HG03039 (cell line): ENCODE measurements around the gene SHROOM3.
A peak's percentile ranks its signal among the peaks of the same experiment; 100 is the strongest.

ENCODE experiments used
- ATAC-seq: cut with Tn5 transposase; IDR thresholded peaks from one replicate; pipeline ENCODE4 v1.9.1; 2021; ENCODE audit warnings: mild to moderate bottlenecking, moderate library complexity; ENCODE audit not compliant: unreplicated experiment

SHROOM3 gene

DNA sequence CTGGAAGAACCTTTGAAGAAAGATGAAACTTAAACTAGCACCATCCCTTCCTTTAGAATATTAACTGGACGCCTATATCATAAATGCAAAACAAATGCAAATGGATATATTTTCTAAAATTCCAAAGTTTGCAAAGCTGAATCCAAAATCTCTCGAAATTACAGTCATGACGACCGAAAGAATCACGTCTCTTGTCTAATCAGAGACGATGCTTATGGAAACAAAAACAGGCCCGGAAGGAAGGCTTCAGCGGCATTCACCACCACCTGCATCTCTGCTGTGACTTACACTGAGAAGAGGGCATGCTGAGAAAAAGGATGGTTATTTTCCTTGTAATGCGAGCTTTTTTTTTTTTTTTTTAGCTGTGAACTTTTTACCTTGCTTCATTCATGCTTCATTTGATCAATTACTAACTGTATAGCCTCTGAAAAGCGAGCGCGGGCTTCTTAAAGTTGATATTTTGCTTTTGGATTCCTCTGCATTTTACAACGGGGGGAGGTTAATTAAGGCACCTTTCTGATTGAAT is 253.7 kb downstream of the SHROOM3 start:
- ATAC-seq: no peak

- ATAC-seq: peak; percentile 56
Observed at GRCh38 chr4:76689145-76689817, 254.3 kb downstream of the SHROOM3 start.

DNA sequence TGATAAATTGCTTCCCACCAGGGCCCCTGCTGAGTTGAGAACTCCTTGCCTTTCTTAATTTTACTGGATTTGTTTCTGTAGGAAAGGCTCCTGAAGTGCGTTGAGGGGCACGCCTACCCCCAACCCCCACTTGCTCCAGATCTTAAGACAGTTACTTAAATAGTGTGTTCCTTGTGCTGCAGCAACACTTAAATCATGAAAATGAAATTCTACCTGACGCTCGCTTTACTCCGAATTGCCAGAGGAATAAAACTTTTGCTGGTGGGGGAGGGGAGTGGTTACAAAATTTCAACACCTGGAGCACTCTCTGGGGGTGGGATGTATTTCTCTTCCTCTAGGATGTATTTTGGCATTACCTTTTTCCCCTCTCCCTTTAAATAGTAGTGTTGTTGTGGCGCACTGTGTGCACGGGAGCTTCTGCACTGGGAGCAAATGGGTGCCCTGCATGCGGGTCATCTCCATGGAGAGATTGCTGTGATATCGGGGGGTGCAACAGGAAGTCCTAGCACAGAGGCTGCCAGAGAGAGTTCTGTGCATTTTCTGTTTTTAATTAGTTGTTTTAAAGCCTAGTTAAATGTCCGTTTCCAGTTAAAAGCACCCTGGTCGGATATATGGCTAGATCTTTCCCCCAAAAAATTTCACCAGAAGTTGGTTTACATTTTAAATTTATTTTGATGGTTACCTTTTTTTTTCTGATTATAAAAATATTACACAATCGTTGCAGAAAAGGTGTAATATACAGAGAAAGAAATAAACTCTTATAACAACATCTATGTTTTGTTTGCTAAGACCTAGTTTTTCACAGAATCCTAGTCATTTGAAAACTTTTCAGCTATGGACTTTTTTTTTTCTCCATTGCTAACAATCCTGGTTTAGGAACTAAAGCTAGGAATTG is 255.2 kb downstream of the SHROOM3 start:
- ATAC-seq: no peak

DNA sequence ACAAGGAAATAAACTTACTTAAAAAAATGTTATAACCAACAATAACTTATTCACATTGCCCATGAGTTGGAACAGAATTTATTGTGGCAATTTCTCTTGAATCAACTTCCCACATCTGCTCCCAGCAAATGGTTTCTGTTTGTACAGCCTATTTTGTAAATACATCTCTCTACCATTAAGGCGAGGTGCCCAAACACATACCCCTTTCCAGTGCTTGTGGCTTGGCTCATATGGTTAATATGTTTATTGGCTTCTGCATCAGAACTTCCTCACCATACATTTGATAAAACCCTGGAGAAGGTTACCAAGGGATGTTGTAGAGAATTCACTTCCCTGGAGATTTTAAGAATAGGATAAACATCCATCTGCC is 255.9 kb downstream of the SHROOM3 start:
- ATAC-seq: no peak

DNA sequence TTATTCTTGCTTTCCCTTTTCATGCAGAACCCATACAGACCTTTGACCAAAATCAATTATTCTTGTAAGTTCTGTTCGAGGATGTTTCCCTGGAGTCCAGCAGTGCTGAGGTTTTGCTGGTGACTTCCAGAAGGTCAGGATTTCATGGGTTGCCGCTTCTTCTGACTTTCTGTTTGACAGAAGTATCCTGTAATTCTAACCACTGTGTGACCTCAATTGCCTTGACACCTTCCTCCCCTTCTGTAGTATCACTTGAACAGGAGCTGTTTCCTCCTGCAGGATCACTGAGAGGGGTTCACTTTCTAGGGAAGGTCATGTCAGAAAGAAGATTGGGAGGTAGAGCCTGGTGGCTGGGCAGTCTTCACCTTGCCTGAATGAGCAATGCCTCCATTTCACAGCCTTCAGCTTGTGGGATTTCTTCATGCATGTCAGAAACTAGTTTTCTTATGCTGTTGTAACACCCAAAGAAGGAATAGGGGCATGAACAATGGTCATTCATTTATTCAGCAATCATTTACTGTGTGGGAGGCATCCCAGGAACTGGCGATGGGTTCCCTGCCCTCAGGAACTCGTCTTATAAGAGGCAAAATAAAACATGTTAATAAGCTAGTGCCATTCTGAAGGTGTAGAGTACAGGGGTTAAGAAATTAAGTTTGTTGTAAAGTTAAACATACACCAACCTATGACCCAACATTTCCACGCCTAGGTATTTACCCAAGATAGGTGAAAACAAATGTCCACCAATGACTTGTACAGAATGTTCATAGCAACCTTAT is 257.0 kb downstream of the SHROOM3 start:
- ATAC-seq: no peak

GRCh38 chr4:76692761-76693160 is 257.7 kb downstream of the SHROOM3 start:
- ATAC-seq: no peak

- ATAC-seq: no peak
Observed at GRCh38 chr4:76694056-76694455, 259.0 kb downstream of the SHROOM3 start.

DNA sequence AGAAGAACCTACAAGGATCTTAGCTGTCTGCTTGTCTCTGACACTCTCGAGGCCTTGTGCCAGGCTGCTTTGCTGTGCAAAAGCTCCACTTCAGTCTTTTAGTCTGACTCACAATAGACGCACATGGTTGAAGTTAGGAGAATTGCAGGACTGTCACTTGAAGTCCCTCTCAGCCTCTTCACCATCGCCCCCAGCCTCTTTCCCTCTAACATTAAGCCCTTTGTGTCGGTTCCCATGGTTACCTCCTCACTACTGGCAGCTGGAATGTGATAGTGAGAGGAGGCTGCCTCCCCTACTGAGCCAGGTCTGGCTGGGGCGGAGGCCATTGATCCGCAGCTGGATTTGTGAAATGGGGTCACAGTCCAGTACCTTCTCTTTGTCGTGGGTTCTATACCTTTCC is 261.1 kb downstream of the SHROOM3 start:
- no peak for ATAC-seq

- ATAC-seq: peak; percentile 84
Observed at GRCh38 chr4:76697129-76697803, 262.2 kb downstream of the SHROOM3 start.

- no peak for ATAC-seq
Observed at GRCh38 chr4:76698141-76698540, 263.1 kb downstream of the SHROOM3 start.

- no peak for ATAC-seq
Observed at GRCh38 chr4:76699751-76700310, 264.8 kb downstream of the SHROOM3 start.

DNA sequence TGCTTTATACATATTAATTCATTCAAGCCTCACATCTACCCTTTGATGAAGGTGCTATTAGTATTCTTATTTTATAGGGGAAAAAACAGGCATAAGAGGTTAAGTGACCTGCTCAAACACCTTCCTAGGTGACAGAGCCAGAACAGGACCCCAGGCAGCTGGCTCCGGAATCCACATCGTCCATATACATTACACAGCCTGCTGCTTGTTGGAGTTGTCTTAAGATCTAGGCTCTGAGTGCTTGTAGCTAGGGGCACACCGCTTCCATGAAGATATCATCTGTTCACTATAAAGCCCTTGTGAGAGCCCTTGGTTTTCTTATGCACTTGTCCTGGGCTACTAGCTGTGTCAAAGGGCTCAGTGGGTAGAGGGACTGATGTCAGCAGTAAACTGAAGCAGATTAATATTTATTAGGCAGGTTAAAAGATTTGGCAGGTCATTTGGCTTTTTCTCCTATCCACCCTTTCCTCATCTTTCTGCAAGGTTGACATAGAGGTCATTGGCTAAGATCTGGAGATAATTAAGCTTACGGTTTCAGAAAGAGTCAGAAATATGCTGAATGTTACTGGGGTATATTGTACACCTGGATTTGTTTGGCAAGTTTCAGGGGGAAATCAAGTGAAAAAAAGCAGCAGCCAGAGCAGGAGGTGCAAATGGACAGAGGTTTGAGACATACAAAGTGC is 267.6 kb downstream of the SHROOM3 start:
- ATAC-seq: no peak

DNA sequence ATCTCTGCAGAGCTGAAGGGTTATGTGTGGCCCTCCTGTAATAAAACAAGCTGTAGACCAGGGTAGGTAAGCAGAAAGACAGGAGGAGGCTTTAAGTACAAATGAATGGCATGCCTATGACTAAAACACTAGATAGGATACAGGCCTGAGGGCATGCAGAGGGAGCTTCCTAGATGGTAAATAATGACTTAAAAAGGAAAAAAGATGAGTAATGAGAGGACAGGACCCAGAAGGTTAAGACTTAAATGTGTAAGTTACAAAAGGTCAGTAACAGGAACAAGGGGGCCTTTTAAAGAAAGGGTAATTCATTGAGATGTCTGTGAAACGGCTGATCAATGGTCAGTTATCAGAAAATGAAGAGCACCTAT is 268.1 kb downstream of the SHROOM3 start:
- ATAC-seq: no peak

DNA sequence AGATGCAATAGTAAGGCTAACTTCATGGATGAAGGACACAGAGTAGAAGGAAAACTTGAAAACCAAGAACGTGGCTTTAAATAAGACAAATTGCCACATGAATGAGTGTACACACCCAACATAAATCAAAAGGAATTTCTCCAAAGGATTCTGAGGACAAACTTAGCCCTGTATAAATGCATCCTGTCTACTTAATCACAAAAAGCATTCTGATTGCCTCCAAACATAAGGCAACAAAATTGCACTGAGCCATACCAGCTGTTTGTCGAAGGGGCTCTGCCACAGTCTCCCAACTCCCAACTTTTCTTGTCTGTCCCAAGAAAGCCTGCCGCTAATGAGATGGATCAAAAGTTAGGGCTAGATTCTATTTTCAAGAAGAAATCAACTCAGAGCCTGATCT is 268.6 kb downstream of the SHROOM3 start:
- ATAC-seq: no peak

DNA sequence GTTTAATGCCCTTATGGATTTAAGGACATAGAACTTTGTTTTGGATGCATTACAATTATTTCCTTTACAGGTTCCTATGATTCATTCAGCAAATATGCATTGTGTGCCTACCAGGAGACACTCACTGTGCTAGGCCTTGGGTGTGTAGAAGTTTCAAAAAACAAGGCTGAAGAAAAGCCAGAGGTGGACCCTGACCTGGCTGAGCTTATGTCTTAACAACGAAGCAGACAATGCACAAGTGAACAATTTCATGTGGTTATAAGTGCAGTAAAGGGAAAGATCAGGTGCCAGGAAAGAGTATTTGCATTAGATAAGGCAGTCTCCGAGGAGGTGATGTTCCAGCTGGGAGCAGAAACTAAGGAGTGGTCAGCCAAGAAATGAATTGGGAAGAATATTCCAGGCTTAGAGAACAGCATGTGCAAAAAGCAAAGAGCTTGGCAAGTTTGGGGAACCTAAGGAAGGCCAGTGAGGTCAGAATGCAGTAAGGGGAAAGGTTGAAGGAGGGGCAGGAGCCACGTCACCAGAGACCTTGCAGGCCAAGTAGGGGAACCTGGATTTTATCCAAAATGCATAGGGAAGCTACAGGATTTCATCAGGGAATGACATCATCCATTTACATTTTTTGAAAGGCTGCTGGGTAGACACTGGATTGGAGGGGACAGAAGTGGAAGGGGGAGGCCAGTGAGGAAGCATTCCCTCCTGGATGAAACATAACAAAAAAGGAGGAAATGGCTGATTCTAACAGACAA is 269.3 kb downstream of the SHROOM3 start:
- no peak for ATAC-seq

DNA sequence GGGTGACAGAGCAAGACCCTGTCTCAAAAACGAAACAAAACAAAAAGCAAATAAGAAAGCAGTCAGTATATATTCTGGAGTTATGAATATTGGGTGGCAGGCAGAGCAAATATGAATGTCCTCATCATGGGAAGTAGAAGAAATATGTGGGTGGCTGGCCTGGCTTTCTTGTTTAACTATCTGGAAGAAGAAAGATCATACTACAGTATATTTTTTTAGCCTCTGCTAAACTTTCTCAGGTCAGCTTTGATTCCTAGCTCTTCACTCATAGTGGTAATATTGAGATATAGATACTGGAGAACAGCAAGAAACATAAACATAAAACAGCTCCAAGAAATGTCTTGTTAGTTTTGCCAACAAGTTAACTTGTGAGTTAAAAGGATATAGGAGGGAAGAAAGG is 270.4 kb downstream of the SHROOM3 start:
- no peak for ATAC-seq

DNA sequence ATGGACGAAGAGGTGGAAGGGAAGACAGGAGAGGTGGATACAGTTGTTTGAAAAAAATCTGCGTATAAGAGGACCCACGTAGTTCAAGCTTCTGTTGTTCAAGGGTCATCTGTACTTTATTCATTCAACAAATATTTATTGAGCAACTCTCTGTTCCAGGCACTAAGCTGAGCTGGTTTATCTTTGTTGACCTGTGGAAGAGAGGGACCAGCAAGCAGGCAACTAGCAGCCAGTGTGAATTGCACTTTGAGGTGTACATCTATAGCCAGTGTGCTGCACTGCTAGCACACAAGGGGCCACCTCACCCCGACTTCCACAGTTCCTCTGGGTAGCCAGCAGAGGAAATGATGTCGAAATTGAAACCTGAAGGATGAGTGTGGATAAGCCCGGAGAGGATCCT is 271.6 kb downstream of the SHROOM3 start:
- no peak for ATAC-seq

DNA sequence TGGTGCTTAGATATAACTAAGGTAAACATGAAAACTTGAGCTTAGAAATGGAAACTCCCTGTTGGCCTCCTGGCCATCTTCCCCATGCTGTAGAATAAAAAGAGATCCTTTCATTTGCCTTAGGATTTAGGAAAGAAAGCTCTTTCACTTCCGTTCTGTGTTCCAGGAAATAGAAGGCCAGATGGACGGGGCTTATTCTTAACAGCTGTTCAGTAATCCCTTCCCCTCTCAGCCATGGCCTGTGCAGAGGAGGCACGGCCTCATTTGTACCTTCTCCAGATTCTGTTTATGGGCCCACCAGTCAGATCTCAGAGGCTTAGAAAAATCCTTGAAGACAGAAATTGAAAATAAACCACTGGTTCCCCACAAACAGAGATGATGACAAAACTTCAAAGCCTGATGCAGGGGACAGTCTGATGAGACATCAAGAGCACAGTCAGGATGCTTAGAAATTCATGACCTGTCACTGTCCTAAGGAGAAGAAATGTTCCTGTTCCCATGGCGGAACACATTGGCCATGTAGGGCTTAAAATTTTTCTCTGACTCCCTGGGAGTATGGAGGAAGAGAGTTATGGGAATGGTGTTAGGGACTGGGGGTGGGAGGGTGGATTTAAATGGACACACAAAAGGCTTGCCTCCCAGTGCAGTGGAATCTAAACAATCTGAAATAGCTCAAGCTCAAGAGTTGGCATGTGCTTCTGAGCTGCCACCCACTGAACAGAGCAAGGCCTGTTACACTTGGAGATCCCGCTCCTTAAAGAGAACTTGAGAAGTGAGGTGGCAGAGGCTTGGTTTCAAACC is 274.1 kb downstream of the SHROOM3 start:
- ATAC-seq: no peak

DNA sequence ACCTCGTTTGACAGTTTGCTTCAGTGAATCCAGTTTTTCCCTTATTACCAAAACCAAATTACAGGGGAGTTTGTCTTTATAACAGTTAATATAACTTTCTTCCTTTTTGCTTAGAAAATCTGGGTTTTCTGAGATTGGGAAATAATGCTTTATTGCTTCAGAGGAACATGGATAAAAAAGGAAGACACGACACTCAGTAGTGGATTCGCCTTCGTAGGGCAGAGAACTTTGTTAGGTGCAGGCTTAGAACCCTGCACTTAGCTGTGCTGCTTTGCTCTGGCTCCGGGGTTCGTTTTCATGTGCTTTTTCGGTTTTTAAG is 274.7 kb downstream of the SHROOM3 start:
- ATAC-seq: no peak
